GF-D8 (cell line): ENCODE measurements around the gene JMJD7.

Source experiments
- DNase-seq: peaks from one replicate; lab custom pipeline; 2025; lab: John Stamatoyannopoulos, UW

JMJD7 gene

DNA sequence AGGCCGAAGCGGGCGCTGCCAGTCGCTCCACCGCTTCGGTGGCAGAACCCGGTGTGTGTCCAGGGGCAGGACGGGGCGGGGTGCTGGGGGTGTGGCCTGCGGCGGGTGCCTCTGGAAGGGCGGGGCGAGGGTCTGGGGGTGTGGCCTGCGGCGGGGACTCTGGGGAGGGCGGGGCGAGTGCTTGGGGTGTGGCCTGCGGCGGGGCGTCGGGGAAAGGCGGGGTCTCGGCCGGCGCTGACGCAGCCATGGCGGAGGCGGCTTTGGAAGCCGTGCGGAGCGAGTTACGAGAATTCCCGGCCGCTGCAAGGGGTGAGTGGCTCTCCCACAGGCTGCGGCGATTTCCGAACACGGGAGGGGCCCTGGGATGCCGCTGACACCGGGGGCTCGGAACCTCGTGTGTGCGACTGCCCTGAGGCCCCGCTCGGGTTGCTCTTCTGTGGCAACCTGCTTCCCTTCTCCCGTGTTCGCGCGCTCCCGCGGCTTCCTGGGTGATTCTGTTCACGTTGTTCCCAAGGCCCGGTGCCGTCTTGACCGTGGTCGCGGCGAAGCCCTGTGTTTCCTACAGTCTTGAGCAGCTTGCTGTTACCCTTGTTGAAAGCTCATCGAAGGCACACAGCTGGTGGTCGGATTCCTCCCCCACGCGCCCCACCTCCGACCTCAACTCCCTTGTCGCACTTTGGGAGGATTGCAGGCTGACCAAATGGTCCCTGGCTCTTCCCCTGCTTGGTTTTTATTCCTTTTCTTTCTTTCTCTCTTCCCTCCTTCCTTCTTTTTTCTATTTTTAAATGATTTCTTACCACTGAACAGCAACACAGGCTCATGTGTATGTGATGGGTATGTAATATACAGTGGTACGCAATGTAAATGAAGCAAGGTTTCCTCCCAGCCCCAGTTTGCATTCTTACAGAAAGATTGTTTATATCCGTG is at the start of gene JMJD7:
JMJD7 (plus strand) TSS at position 213 of the 927 bp plus-strand sequence; CDS start at position 246, 33 bp downstream.
- peak; percentile 5 for DNase-seq

DNA sequence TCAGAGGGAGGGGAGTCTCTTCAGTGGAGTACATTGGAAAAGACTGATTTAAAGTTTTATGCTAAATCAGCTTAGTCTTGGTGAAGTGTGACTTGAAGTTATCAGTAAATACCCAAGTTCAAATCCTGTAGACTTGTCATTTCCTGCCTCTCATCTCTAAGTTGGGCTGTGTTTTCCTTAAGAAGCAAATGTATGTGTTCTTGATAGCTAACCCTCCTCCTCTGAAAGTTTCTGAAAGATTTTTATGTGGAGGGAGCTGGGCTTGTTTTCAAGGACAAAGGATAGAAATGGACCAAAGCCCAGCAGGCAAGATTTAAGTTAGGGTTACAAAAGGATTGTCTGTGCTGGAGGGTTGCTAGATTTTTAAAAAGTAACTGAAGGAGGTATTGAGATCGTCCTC is 49.4 kb upstream of the JMJD7 start:
- no peak for DNase-seq

DNA sequence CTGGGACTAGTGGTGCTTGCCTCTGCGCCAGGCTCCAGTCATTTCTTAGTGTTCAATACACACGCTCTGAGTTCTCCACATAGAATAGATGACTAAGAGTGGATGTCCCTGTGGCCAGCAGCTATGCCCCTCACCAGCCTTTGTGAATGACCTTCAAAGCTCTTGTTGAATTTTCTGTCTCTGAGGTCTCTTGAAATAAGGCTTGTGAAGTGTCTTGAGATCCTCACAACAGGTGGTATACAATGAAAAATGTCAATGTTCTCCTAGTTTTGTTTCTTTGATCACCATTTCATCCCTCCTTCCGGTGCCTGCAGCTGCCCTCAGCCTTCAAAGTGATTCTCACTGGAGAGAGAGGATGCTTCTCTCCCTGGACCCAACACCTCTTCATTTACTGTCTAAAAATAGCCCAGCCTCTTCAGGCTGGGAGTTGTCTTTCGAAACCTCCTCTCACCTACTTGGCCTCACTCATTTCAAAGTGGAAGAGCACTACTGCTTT is 48.2 kb upstream of the JMJD7 start:
- no peak for DNase-seq

DNA sequence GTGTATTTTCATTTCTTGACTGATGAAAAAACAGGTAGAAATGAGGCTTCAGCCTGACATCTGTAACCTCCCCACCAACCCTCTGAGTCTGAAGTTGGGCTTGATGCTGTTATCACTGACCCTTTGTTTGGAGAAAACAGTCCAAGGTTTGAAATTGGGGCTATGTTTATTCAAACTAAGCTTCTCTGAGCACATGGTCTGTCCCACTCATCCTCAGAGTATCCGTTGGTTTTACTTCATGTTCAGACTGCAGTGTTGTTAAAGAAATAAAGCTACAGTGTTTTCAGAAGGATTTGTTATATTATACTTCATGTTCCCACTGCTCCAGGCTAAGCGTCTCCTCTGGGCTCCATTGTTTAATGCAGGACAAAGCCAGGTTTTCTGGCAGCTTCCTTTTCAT is 47.6 kb upstream of the JMJD7 start:
- no peak for DNase-seq

DNA sequence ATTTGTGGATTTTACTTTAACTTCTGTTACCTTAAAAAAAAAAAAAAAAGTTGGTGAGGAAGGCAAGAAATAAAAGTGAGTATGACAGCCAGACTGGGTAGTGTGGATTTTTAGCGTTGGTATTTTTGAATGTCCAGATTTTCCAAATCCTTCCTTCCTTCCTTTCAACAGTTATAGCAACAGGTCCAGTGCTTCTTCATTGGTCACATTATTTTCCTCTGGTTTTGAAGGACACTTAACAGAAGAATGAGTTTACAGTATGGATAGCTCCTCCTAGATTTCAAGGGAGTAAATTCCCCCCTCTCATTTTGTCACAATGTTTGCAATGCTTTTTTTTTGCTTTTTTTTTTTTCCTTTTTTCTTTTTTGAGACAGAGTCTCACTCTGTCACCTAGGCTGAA is 47.2 kb upstream of the JMJD7 start:
- no peak for DNase-seq

DNA sequence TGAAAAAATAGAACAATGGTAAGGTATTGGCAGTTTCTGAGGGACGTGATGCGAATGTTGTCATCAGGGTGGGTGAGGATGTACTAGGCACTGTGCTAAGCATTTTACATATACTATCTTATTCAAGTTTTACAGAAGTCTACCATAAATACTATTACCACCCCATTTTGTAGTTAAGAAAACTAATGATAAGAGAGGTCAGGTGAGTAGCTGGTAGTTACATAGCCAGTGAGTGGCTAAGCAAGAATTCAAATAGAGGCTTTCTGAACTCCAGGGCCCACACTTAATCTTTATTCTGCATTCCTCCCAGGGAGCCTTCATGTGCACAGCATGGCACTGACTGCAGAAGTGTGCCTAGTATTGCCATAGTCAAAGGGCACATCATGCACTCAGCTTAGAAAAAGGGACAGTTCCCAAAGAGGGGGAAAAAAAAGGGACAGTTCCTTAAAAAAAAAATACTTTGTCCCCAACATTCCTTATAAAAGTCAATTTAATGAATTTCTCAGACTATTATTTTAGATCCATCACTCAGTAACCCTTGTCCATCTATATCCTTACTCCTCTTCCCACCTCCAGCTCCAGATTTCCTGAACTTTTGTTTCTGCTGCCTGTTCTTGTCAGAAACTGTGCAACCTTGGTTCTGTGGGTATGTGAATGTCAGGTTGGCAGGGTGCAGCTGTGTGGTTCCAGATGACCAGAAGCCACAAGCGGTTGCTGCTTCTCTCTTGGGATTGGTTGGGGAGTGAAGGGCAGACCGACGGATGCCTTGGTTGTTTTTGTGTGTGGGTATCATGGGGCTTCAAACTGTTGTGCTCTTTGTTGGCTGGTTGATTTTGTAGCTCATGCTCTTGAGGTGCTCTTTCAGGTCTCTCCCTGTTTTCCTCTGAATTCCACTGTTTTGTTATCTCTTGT is 45.3 kb upstream of the JMJD7 start:
- peak; percentile 11 for DNase-seq

DNA sequence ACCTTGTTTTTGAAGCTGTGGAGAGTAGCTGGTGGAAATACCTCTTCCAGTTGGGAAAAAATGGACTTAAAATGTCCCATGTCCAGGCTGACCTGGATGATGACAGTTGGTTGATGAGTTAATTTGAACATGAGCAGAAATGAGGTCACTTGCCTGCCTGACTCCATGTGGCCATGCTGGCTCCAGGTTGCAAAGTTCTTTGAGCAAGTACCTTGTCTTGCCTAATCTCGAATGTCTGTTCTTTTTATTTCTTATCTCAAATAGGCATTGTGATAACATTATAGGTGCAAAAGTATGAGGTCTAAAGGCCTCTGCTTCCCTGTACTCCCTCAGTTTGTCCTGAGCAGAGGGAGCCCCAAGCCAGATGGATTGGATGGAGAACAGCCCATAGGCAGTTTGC is 44.6 kb upstream of the JMJD7 start:
- DNase-seq, result no peak

DNA sequence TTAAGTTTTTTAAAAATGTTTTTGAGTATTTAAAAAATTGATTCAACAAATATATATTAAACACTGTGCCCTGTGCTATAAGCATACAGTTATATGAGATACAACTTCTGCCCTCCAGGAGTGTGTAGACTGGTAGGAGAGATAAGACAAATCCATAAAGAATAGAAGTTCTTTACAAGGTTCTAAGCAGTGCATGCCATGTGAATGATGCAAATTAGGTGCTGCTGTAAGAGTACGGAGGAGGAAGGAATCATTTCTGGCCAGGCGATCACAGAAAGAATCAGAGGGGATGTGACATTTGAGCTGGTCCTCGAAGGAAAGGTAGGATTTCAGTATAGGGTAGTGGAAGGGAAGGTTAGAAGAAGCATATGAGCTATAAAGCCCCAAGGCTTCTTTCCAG is 39.6 kb upstream of the JMJD7 start:
- DNase-seq, result no peak

DNA sequence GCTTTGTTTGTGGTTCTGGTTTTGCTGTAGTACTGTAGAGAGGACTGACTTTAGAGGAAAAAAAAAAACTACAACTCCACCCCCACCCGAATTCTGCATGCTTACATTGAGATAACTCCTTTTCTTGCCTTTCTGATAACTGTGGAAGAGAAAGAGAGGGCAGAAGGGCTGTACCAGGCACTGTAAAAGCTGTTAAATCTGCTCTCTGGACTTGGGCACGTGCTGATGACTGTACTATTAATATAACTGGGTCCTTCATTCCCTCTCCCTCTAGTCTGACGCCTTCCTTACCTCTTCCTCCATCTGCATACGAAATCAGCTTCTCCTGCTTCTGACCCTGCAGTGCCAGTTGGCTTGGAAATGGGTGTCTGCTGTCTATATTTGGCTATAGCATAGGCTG is 38.7 kb upstream of the JMJD7 start:
- DNase-seq, result no peak

DNA sequence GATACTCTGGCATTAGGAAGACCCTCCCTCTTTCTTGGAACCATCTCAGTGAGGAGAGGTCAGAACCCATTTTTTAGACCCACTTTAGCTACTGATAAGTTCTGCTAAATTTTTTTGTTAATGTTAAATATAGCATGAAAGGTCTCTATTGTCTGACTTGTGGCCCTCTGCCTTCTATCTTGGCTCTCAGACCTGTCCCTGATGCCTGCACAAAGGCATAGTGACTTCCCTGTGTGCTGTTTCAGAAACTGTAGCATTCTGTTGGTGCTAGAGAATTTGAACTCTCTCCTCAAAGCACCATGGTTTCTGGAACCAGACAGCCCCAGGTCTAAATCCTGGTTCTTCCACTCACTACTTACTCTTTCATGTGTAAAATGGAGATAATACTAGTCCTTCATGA is 38.2 kb upstream of the JMJD7 start:
- no peak for DNase-seq

DNA sequence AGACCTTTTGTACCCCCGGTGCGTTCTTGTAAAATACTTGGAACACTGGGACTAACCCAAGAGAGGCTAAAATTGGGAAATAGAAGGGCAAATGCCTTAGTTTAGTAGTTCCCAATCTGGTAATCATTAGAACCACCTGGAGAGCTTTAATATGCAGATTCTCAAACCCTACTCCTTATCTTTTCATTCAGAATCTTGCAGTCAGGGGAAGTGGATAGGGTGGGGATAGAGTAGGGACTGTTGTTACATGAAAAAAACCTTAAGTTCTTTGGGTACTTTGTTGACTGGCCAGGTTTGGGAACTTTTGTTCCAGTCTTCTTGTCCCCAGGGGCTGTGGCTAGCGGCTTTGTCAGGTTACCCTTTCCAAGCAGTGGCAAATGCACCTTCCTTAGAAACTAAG is 37.7 kb upstream of the JMJD7 start:
- DNase-seq, result no peak

DNA sequence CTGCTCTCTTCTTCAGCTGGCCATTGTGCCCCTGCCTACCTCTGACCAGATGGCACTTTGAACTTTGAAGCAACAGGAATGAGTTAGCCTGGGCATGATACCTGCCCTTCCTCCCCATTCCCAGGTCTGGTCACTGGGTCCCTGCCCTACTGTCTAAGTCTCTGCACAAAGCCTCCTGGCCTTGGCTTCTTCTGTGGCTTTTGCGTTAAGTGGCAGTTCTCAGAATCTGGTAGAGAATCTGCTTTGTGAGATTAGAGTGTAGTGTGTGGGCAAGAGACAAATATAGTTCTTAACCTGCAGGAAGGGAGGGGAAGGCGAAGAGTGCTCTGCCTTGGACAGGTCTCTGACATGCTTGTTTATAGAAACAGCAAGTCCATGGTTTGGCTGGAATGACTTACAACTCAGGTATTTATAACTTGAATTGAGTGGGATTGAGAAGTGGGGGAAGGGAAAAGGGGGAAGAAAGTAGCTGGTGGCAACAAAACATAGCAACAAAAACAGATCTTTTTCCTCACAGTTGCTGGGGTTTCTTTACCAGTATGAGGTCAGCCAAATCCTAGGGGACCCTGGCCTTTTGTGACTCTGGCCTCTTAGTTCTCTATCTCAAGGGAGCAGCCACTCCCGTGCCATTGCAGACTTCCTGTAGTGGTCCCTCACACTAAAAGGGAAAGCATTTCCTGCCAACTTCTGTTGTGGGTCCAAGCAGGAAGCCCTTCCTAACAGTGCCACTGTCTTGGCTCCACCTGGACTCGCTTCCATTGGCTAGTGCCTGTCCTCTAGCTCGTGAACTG is 36.9 kb upstream of the JMJD7 start:
- DNase-seq, result peak; percentile 28

DNA sequence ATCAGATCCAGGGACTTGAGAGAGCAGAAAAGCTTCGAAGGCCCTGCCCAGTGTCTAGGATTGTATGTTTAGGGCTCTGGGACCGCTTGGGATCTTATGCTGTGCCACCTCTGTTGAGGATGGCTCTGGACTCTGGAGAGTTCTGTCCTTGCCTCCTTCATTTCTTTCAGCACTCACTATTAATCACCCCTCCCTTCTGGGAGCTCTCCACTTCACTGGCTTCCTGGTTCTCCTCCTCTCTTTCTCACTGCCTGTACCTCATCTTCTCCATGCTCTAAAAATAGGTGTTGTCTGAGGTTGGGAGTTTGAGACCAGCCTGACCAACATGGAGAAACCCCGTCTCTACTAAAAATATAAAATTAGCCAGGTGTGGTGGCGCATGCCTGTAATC is 36.4 kb upstream of the JMJD7 start:
- no peak for DNase-seq

DNA sequence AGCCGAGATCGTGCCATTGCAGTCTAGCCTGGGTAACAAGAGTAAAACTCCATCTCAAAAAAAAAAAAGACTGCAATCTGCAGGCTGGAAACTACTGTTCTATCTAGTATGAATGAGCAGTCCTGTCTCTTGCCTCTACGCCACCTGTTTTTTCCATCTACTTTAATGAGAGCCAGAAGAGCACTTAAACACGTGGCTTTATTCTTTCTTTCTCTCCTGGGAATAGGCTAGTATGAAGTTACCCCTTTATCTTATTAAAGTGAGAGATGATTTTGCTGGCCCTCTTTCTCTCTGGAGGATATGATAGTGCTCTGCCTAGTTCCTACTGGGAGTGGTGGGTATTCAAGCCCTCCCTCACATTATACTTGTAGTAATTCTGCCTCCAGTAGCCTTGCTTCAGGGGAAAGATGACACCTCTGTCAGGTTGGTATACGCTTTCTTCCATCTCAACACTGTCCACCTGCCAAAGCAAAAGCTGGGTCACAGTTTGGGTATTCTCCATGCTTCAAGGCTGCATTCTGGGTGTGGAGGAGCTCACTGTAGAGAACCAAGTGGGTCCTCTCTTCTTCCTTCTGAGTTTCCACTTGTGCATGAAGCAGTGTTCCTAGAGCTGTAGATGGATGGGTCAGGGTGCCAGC is 35.8 kb upstream of the JMJD7 start:
- no peak for DNase-seq

DNA sequence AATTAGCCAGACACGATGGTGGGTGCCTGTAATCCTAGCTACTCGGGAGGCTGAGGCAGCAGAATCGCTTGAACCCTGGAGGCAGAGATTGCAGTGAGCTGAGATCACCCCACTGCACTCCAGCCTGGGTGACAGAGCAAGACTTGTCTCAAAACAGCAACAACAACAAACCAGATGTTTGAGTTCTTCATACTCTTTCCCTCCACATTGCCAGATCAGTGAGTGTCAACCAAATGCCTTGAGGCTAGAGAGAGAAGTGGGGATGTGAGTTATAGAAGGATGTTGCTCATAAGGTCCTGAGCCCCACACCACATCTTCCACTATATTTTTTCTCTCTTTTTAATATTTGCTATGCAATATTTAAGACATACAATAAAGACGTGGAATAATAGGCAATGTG is 33.8 kb upstream of the JMJD7 start:
- no peak for DNase-seq

DNA sequence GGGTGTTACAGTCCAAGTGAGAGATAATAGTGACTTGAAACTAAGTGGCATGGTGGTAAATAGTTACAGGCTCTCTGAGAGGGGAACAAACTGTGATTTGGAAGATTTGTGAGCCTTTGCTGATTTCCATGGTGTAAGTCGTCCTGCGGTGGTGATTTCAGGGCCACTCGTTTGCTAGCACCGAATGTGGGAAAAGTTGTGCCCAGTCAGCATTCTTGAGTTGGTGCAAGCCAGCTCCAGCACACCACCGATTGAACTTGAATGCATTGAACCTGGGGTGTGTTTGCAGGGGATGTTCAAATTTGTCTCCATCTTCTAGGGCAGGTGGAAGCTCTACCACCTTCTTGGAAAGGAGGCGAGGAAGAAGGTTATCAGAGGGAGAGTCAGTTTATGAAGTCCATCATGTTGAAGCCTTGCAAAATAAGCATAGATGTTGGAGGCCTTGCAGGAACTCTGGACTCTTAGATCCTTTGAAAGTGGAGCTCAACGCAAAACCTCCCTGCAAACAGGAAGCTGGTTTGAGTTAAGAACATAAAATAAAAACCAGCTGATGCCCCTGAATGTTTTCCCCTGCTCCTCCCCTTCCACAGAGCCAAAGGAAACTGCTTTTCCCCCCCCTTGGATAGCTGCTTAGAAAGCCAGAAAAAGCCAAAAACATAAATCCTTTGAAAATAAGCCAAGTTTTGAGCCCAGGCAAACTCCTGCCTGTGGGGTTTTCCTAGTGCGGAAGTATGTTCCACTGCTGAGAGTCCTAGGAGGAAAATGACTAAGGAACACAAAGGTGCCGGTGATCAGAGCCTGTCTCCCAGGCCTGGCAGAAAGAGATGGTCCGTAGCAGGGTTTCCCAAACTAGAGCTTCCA is 31.7 kb upstream of the JMJD7 start:
- DNase-seq, result no peak

DNA sequence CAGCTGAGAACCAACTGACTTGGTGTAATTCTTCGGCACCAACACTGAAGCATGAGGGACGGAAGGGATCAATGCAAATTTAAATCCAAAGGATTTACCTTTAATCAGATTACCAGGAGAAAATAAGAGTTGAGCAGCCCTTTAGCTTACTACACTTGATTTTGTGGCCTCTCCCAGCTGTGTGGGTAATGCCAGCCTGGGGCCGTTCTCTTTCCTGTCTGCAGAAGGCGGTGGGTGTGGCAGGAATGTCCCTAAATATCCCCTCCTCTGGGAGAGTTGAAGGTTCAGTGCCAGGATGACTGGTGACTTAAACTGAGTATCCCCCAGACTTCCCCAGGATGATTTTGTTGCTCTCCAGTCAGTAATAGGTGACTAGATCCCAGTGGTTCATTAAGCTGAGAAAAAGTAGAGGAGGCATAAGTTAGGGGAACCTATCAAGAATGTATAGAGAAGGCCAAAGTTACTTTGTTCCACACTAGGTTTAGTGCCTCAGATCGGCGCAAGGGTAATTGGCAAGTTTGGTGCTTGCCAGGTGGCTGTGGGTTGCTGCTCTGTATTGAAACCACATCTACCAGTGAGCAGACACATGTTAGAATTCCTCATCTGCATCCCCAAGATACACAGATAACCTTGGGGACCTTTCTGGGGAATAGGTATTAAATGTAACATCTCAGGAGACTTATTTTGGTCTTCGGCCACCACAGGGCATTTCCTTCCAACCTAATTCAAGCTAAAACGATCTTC is 30.5 kb upstream of the JMJD7 start:
- no peak for DNase-seq

DNA sequence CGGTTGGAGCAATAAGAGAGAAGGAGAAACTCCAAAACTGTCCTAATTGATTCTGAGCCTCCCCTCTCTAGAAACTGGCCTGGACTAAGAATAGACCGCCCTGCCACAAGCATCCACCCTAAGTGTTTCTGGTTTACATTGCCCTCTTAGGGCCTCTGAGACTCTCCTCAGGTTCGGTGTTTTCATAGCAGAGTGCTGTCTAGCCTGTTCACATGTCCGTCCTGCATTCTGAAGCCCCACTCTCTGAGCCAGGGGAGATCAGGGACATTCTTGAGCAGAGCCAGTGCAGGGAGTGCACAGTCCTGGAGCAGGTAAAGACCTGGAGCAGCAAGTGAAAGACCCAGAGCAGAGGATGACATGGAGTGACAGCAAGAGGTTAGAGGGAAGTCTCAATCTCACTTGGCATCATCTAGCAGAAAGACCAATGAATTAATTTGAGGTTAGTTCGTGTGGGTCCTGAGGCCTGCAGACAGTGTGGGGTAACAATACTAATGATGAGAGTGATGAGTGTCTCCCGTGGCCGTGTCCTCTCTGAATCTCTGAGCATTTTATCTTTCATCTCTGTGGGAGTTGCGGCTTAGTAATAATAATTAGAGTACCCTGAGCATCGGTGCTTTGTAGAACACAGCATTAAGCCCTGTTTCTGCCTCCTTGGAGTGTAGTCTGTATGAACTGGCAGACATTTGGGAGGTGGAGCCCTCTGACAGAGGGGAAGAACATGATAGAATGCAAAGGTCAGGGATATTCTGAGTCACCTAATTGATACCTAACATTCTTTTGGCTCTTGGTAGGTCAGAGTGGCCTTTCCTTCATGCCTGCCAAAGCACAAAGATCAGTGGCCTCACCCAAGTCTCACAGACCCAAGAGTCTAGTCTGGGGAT is 29.0 kb upstream of the JMJD7 start:
- DNase-seq, result no peak

DNA sequence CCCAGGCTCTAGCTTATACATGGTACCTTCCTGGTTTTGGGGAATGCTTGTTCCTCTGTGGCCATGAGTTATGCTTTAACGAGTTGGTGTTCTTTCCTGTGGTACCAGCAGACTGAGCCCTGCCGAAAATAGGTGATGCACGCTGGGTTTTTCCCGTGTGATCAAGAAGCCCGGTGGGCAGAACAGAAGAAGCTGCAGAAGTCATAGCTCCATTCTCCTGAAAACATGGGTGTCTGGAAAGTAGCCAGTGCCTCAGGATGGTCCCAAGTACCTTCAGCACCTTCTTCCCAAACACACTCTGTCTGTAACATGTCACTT is 28.4 kb upstream of the JMJD7 start:
- DNase-seq, result no peak
